ENCODE measurements around the gene CDH23. TPM values are rescaled to one million over a fixed set of nuclear protein-coding genes. Genes with fewer than 3 reads are reported as not detected.

Gene CDH23
- total RNA-seq, 2 donors from 2014 or later, result 28.5 to 58.7 TPM

GRCh38 chr10:71562904-71563303, 166.2 kb downstream of the CDH23 start:
- intact Hi-C loops (cut with DNase I), result no loop called here
- H3K4me1 ChIP-seq, result peaks cover 3% of the 10 kb centered on the region
- no peak overlapping the region for H3K27ac ChIP-seq
- no peaks in the 10 kb centered on the region for H3K27me3 ChIP-seq
- 82 to 94% methylated on average over 3 of the region's 3 CpGs for WGBS, 2 donors
- no peaks in the 10 kb centered on the region for H3K36me3 ChIP-seq (replicated peaks in 1 of 2; ENCODE audit: insufficient read depth in 1 of 2, low read depth in 2 of 2)
- DNase-seq, result no peak
- ATAC-seq, result no peak
- H3K9me3 ChIP-seq, result no peaks in the 10 kb centered on the region
- no peak overlapping the region for H3K4me3 ChIP-seq
- TF ChIP-seq POLR2A (IDR thresholded peaks at IDR 0.05) (no peak), CTCF (IDR thresholded peaks at IDR 0.05) (no peak)

GRCh38 chr10:71564194-71564820, 167.6 kb downstream of the CDH23 start:
- Histone ChIP-seq H3K4me3 (no peak overlapping the region), H3K9me3 (no peaks in the 10 kb centered on the region), H3K36me3 (replicated peaks in 1 of 2; ENCODE audit: insufficient read depth in 1 of 2, low read depth in 2 of 2) (no peaks in the 10 kb centered on the region), H3K27ac (no peak overlapping the region), H3K27me3 (no peaks in the 10 kb centered on the region), H3K4me1 (peaks cover 3% of the 10 kb centered on the region)
- ATAC-seq (no peak), DNase-seq (no peak)
- TF ChIP-seq CTCF (IDR thresholded peaks at IDR 0.05), result no peak
- no peak for TF ChIP-seq POLR2A (IDR thresholded peaks at IDR 0.05)
- intact Hi-C loops (cut with DNase I), result no loop called here
- WGBS, 2 donors, result 59 to 66% methylated on average over 12 of the region's 12 CpGs

- Histone ChIP-seq H3K27me3 (no peaks in the 10 kb centered on the region), H3K36me3 (replicated peaks in 1 of 2; ENCODE audit: insufficient read depth in 1 of 2, low read depth in 2 of 2) (no peaks in the 10 kb centered on the region), H3K9me3 (no peaks in the 10 kb centered on the region), H3K4me1 (peaks cover 3% of the 10 kb centered on the region), H3K27ac (no peak overlapping the region), H3K4me3 (no peak overlapping the region)
- 64 to 72% methylated on average over 2 of the region's 2 CpGs for WGBS, 2 donors
- no peak for TF ChIP-seq POLR2A (IDR thresholded peaks at IDR 0.05)
- TF ChIP-seq CTCF (IDR thresholded peaks at IDR 0.05), result no peak
- intact Hi-C loops (cut with DNase I), result loop anchor here (5.0 kb wide), 1 partner anchor 168 kb away; the partner anchor contains the start of gene CDH23
- DNase-seq, result peak in 1 of 4 donors; percentile 10
- ATAC-seq, result no peak
These were observed 168.7 kb downstream of the CDH23 start for GRCh38 chr10:71565284-71566000.

- TF ChIP-seq CTCF (IDR thresholded peaks at IDR 0.05), result no peak
- TF ChIP-seq POLR2A (IDR thresholded peaks at IDR 0.05), result no peak
- intact Hi-C loops (cut with DNase I), result loop anchor here (5.0 kb wide), 1 partner anchor 170 kb away; the partner anchor contains the start of gene CDH23
- DNase-seq, result no peak
- H3K4me3 ChIP-seq, result no peak overlapping the region
- H3K27me3 ChIP-seq, result no peaks in the 10 kb centered on the region
- H3K4me1 ChIP-seq, result no peaks in the 10 kb centered on the region
- WGBS, 2 donors, result 57 to 75% methylated on average over 3 to 5 of the region's 5 CpGs
- H3K27ac ChIP-seq, result no peak overlapping the region
- ATAC-seq, result no peak
- no peaks in the 10 kb centered on the region for H3K36me3 ChIP-seq (replicated peaks in 1 of 2; ENCODE audit: insufficient read depth in 1 of 2, low read depth in 2 of 2)
- H3K9me3 ChIP-seq, result no peaks in the 10 kb centered on the region
These were observed 170.3 kb downstream of the CDH23 start for GRCh38 chr10:71567006-71567405.
